ENCODE data around the gene UBE2J2.

- TF ChIP-seq POLR2A (IDR thresholded peaks at IDR 0.05; ENCODE audit: control extremely low read depth in 1 of 2, low read depth in 2 of 2, low read length in 2 of 2) (no peak), TAF1 (IDR thresholded peaks at IDR 0.05; ENCODE audit: low read depth, low read length) (0 out of 2 replicates have a peak, but pooled peaks have one; percentile 6), CTCF (IDR thresholded peaks at IDR 0.05; ENCODE audit: control extremely low read depth in 1 of 3, insufficient read depth in 1 of 3, low read depth in 1 of 3, low read length in 3 of 3) (no peak), POLR2AphosphoS5 (IDR thresholded peaks at IDR 0.05; ENCODE audit: low read depth, low read length) (peak; percentile 51; the same call in 1 of the 2 replicates), TAF7 (optimal IDR thresholded peaks at IDR 0.05; ENCODE audit: borderline replicate concordance, low read depth, low read length) (no peak), SIN3A (conservative IDR thresholded peaks at IDR 0.05 in 1 of 2, IDR thresholded peaks at IDR 0.05 in 1 of 2; ENCODE audit: low read depth in 1 of 2, low read length in 2 of 2) (no peak), EZH2 (IDR thresholded peaks at IDR 0.05; ENCODE audit: low read depth, low read length, severe bottlenecking) (no peak), RFX5 (IDR thresholded peaks at IDR 0.05; ENCODE audit: borderline replicate concordance, low read depth, low read length) (no peak), RNF2 (IDR thresholded peaks at IDR 0.05; ENCODE audit: borderline replicate concordance, low read depth, low read length, missing control alignments, poor library complexity, severe bottlenecking) (no peak), CREB1 (IDR thresholded peaks at IDR 0.05) (no peak)
These were observed 41.8 kb upstream of the UBE2J2 start for GRCh38 chr1:1315435-1315954.

All from H1 (cell line).